ENCODE data around the gene ATP13A3.

ATP13A3 gene

DNA sequence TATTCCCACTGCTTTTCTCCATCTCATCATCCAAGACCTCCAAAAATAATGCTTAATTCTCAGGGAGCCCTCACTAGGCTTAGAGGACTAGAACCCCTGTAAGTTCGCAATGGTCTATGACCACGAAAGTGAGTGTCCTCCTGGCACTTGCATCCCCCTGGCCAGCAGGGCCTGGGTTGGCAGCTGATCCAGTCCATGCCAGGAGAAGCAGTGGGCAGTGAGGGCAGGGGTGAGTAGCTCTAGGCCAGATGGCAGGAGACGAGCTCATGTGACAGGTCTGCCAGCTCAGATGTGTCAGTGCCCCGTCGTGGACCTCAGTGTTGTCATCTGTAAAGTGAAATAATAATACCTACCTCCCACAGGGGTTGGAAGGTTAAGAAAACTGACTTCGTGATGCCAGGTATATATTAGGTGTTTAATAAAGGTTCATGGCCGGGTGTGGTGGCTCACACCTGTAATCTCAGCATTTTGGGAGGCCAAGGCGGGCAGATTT, 98.8 kb downstream of the ATP13A3 start:
- DNase-seq, result no peak

DNA sequence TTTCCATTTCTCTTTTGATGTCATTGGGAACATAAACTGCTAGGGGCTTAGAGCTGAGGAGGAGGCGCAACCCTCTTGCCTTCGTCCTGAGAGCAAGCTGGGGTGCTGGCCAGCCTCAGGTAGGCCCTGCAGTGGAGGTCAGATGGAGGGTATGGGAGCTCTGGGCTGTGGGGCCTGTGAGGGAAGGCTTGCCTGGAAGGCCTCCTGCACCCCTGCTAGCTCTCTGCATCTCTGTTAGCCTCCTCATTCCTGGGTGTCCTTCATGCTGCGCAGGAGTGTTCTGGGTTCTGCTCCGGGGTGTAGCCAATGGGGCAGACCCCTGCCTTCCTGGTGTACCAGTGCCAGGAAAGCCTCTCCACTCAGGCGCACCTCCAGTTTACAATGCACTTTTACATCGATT, 99.5 kb downstream of the ATP13A3 start:
- no peak for DNase-seq

- peak; percentile 16 for DNase-seq
Observed at GRCh38 chr3:194386648-194387047, 100.2 kb downstream of the ATP13A3 start.

GRCh38 chr3:194386066-194386465, 100.7 kb downstream of the ATP13A3 start:
- DNase-seq, result no peak

DNA sequence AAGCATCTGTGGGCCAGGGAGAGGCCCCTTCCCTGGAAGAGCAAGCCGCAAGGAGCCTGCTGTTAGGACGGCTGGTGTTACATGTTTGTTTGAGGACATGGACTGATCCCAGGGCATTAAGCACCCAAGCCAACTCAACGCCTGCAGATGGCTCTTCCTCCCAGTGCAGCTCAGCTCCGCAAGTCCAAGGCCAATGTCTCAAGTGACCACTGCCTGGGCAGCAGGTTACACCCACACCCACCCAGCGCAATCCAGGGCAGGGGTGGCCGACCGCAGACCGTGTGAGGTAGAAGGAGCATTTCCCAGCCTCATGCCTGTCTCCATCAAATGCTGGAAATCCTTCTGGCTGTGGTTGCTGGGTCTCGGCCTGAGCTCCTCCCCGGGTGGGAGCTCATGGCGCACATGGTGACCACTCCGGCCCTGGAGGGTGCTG, 102.2 kb downstream of the ATP13A3 start:
- no peak for DNase-seq

GRCh38 chr3:194384156-194384555, 102.6 kb downstream of the ATP13A3 start:
- no peak for DNase-seq

- no peak for DNase-seq
Observed at GRCh38 chr3:194383276-194383940, 103.4 kb downstream of the ATP13A3 start.

DNA sequence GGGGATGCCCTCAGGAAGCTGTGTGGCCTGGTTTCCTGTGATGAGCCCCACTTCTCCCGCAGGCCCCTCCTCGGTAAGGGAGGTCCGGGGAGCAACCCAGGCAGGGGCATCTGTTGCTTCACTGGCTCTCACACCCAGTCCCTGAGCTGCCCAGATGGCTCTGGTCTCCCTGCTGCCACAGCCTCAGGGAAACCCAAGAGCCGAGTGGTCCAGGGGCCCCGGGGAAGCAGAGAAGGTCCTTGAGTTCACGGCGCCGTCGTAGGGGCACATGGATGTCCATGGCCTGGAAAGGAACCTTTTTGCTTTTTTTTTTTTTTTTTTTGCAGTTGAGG, 103.9 kb downstream of the ATP13A3 start:
- DNase-seq, result no peak

DNA sequence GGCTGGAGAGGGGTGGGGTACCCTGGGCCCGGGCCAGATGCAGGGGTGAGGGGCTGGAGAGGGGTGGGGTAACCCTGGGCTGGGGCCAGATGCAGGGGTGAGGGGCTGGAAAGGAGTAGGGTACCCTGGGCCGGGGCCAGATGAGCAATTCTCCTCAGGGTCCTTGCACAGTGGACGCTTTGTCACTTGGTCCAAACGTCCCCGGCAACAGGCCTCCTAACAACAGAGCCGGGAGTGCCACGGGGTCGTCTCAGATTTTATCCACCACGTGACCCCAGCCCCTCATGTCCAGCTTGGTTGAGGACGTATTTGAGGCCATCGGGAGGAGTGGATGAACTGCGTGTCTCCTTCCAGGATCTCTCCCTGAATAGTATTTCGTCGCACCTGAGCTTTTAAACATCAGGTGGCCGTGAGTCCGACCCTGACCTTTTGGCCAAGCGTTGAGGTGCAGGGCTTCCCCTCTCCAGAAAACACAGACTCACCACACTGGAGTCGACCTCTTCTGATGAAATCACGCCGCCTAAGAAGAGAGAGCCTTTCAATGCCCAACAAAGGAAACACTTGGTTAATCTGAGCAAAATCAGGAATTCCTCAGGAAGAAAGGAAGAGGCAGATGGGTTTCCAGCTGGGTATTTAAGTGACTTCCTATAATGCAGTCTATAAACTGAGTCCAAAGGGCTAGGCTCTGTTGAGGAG, 104.5 kb downstream of the ATP13A3 start:
- no peak for DNase-seq

DNA sequence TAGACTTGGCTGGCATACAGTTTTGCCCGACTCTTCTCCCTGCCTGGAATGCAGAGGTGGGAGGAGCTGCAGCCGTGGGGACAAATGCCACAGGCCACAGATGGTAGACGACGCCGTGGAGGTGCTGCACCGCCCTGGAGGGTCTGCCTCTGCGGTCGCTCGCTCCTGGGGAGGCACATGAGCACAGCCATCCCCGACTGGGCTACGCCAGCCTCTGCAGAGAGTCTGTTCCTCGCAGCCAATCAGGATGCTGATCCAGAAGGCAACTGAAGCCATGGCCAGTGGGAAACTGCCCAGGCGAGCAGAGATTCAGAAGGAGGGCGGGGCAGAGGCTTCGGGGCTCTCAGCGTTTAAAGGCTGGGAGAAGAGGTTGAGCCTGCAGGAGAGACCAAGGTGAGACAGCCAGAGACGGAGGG, 105.3 kb downstream of the ATP13A3 start:
- peak; percentile 13 for DNase-seq

DNA sequence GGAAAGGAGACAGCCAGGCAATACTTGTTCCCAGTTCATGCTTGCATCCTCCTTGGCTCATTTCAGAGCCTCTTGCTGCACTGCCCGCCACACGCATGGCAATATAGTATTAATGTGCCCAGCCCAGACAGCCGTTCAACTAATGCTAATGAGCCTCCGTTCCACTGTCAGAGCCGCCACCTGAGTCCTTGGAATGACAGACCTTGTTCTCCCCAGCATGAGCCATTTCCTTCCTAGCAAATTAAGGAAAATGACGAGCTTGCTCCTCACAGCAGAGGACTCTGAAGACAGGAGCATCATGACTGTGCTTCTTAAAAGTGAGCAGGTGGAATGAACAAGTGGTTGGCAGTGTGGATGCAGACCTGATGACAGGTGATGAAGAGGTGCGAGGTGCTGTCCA, 106.5 kb downstream of the ATP13A3 start:
- no peak for DNase-seq

DNA sequence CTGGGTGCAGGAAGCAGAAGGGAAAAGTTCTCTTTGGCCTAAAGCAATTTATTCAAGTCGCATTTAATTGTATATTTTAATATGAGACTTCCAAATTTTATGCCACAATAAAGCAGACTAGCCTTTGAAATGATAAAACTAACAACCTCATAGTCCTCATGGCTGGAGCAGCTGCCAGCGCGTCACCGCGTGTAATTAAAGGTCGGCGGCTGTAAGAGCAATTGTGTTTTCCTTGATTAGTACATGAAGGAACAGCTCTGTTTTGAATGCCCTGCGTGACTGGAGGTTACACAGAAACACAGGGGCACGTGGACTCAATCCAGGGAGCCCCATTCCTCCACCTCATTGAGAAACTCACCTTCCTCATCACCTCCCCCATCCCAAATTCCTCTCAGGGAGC, 107.2 kb downstream of the ATP13A3 start:
- DNase-seq, result no peak

GRCh38 chr3:194379231-194379630, 107.6 kb downstream of the ATP13A3 start:
- no peak for DNase-seq

GRCh38 chr3:194377708-194378107, 109.1 kb downstream of the ATP13A3 start:
- no peak for DNase-seq

- no peak for DNase-seq
Observed at GRCh38 chr3:194376241-194376560, 110.6 kb downstream of the ATP13A3 start.

GRCh38 chr3:194375473-194376240, 111.1 kb downstream of the ATP13A3 start:
- DNase-seq, result peak; percentile 63

DNA sequence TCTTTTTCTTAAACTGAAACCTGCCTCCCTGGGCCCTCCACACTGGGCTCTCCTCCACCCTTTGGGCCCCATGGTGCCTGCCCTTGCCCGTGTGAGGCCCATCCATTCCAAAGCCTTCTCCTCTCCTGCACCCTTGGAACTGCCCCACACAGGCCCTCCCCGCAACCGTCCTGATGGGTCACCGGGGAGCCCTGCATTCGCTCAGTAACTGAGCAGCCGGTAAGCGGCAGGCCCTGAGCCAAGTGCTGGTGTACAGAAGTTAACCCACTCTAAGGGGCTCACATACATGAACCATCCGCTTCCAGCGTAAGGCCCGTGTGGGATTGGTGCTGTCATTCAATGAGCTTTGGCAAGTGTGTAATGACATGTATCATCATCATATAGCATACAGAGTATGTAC, 111.9 kb downstream of the ATP13A3 start:
- no peak for DNase-seq

- no peak for DNase-seq
Observed at GRCh38 chr3:194373899-194374298, 112.9 kb downstream of the ATP13A3 start.

GRCh38 chr3:194373028-194373427, 113.8 kb downstream of the ATP13A3 start:
- DNase-seq, result no peak

- DNase-seq, result no peak
Observed at GRCh38 chr3:194370753-194371152, 116.0 kb downstream of the ATP13A3 start.

DNA sequence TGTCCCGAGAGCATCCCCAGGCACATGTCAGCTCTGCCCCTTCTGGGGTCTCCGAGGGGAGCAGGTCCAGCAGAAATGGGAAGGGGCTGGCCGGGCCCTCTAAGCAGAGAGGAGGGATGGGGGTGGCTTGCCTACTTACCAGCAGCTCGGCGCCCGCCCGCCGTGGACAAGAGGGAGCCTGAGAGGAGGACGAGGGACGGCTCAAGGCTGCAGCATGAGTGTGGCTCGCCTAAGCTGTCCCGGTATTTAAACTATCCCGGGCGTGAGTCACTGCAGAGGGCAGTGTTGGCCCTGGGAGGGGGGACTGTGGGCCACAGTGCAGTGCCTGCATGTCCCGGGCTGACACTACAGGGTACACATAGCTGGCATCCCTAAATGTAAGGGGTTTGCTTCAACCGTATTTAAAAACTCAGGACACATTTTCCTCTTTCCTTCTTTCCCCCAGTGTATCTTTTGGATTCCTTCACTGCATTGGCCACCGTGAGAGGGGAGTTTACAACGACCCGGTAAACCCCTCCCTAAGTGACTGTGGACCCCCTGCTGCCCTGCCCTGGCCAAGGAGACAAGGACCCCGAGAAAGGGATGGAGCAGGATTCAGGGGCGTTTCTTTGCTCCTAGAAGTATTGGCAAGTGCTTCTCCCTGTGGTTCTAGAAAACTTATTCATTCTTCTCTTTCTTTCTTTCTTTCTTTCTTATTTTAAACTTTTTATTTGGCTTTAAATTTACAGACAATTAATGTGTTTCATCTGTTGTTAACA, 117.1 kb downstream of the ATP13A3 start, which contains the start of gene LRRC15:
LRRC15 (minus strand) TSS at position 222 of the 758 bp plus-strand sequence. CDS start 8,700 bp downstream, outside the sequence.
- no peak for DNase-seq

DNA sequence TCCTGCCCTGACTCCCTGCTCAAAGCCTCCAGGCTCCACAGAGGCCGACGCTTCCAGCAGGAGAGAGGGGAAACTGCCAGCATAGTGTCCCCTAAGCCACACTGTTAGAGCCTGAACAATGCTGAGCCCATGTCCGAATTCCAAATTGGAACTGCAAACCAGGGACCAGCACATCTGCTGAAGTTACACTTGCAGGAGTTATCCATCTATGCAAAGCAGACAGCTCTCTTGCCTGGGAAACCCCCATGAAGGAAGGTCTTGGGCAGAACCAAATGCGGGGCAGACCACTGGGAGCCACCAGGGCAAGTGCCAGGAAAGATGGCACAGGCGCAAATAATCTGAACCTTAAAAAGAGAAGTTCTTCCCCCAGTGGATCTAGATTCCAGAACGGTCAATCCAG, 117.9 kb downstream of the ATP13A3 start:
- DNase-seq, result no peak
